Measurements from ENCODE around the gene APBA2.
"Not testable (repeated sequence)": the region's sequence is repeated elsewhere in the genome, so short reads cannot be mapped to it uniquely, and the experiment has no call there.

The APBA2 gene

GRCh38 chr15:28885630-28886430, at the start of gene APBA2:
APBA2 (plus strand) TSS chr15:28885974; CDS start chr15:29053885, 167,911 bp downstream.
- DNase-seq: peak in 5 of 6 experiments; percentile 42 to 74 (median 67)

GRCh38 chr15:28840285-28840684, 45.5 kb upstream of the APBA2 start:
- not testable (repeated sequence) for DNase-seq

- not testable (repeated sequence) for DNase-seq
These were observed 43.6 kb upstream of the APBA2 start for GRCh38 chr15:28842210-28842609.

GRCh38 chr15:28843520-28843919, 42.3 kb upstream of the APBA2 start:
- not testable (repeated sequence) for DNase-seq

GRCh38 chr15:28844147-28844546, 41.6 kb upstream of the APBA2 start:
- DNase-seq: not testable (repeated sequence)

- DNase-seq: not testable (repeated sequence)
These were observed 38.5 kb upstream of the APBA2 start for GRCh38 chr15:28847247-28847646.

- DNase-seq: not testable (repeated sequence)
These were observed 37.8 kb upstream of the APBA2 start for GRCh38 chr15:28847959-28848358.

GRCh38 chr15:28848521-28848920, 37.3 kb upstream of the APBA2 start, which contains the start of gene GOLGA6L7:
GOLGA6L7 (minus strand) TSS chr15:28848644; CDS start chr15:28848549, 95 bp downstream.
- DNase-seq: peak in 1 of 6 experiments; percentile 4

- not testable (repeated sequence) for DNase-seq
These were observed 36.5 kb upstream of the APBA2 start for GRCh38 chr15:28849271-28849670.

- DNase-seq: not testable (repeated sequence)
These were observed 36.0 kb upstream of the APBA2 start for GRCh38 chr15:28849766-28850165.

GRCh38 chr15:28853654-28854053, 32.1 kb upstream of the APBA2 start:
- DNase-seq: not testable (repeated sequence)

- not testable (repeated sequence) for DNase-seq
These were observed 31.2 kb upstream of the APBA2 start for GRCh38 chr15:28854578-28854977.

- no peak for DNase-seq
These were observed 24.7 kb upstream of the APBA2 start for GRCh38 chr15:28861031-28861534.

GRCh38 chr15:28861589-28862293, 24.0 kb upstream of the APBA2 start:
- not testable (repeated sequence) for DNase-seq

- DNase-seq: no peak
These were observed 16.9 kb upstream of the APBA2 start for GRCh38 chr15:28868744-28869345.

GRCh38 chr15:28871168-28871567, 14.6 kb upstream of the APBA2 start:
- no peak for DNase-seq

GRCh38 chr15:28873006-28873405, 12.8 kb upstream of the APBA2 start:
- DNase-seq: no peak

GRCh38 chr15:28873585-28874190, 12.1 kb upstream of the APBA2 start:
- DNase-seq: peak; percentile 25 to 64 (median 46)

- DNase-seq: no peak
These were observed 10.2 kb upstream of the APBA2 start for GRCh38 chr15:28875461-28876000.

GRCh38 chr15:28876131-28876844, 9.5 kb upstream of the APBA2 start:
- DNase-seq: peak in 4 of 6 experiments; percentile 8 to 41 (median 23)

- DNase-seq: no peak
These were observed 9.0 kb upstream of the APBA2 start for GRCh38 chr15:28876845-28877185.

GRCh38 chr15:28878209-28878608, 7.6 kb upstream of the APBA2 start:
- DNase-seq: no peak
